H1 (cell line): ENCODE data around the gene ADGRL3. TPM values are rescaled to one million over a fixed set of nuclear protein-coding genes. Genes with fewer than 3 reads are reported as not detected.

Experiments used
- CEBPB ChIP-seq: IDR thresholded peaks from 2 replicates; pipeline ENCODE4 v1.6.1; 2012; ENCODE audit warnings: low read depth, low read length
- NRF1 ChIP-seq: IDR thresholded peaks from 2 replicates; pipeline ENCODE4 v1.6.1; 2011; ENCODE audit warnings: mild to moderate bottlenecking, low read depth, low read length, improper control_type of control experiment
- SP2 ChIP-seq: IDR thresholded peaks from 2 replicates; pipeline ENCODE4 v1.6.1; 2012; ENCODE audit warnings: mild to moderate bottlenecking, low read length, inconsistent platforms
- polyA plus RNA-seq, 7 experiments: library from polyadenylated mRNA; depleted of rRNA in 3 of 7; stranded (reverse) in 5 of 7; unstranded in 2 of 7; fragments of >200 nt in 5 of 7; fragments of 200-250 nt in 2 of 7; gene quantifications; 1 replicate in 5 of 7; 2 replicates in 1 of 7; 4 replicates in 1 of 7; pipeline versions ENCODE4 v1.2.1 to v1.2.3, GENCODE V29; 2011 to 2013; ENCODE audit warnings: missing spikeins in 2 of 7, mixed read lengths in 2 of 7
- total RNA-seq: library from RNA; stranded (reverse); fragmentation: NEBNext Ultra II Directional; extraction: Animal tissue kit (Norgen Biotek cat#: 25700); gene quantifications from 2 replicates; pipeline ENCODE4 v1.2.1, GENCODE V29; 2021

ADGRL3 gene
- total and polyA plus RNA-seq, 2 of the 8 experiments (the other 6 are each of a cell fraction or from before 2014, with no cell fraction given): 6.6 to 13.0 TPM

DNA sequence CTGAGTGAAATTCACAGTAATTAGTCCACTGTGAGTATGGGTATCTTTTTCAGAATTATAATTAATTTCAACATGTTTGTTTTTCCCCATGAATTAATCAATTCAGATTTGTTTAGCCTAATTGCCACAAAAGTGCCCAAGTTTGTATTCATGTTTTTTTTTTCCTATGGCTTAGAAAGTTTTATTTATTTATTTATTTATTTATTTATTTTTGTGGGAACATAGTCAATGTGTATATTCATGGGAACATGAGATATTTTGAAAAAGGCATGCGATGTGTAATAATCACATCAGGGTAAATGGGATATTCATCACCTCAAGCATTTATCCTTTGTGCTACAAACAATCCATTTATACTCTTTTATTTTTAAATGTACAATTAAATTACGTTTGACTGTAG lies 475.3 kb downstream of the ADGRL3 start (continued):
- TF ChIP-seq SP2: no peak
- no peak for TF ChIP-seq CEBPB
- no peak for TF ChIP-seq NRF1
